HFF-Myc (cell line): ENCODE measurements around the gene SLC6A13.

Experiments used
- DNase-seq: peaks from one replicate; pipeline ENCODE4 v3.0.0-alpha.2; 2011; ENCODE audit warnings: low read depth; ENCODE audit errors: extremely low read depth
- H3K4me3 ChIP-seq: replicated peaks from 2 replicates; pipeline ENCODE4 v1.5.1; 2011; ENCODE audit warnings: low read depth, mild to moderate bottlenecking, control low read depth, low read length
- CTCF ChIP-seq: IDR thresholded peaks from 2 replicates; pipeline ENCODE4 v1.5.1; 2012; ENCODE audit warnings: mild to moderate bottlenecking, low read depth, low read length, control low read depth; ENCODE audit errors: missing control alignments

Gene SLC6A13

GRCh38 chr12:177980-178828 lies 84.4 kb downstream of the SLC6A13 start:
- no peak for TF ChIP-seq CTCF
- no peak for DNase-seq

GRCh38 chr12:177336-177979 lies 85.2 kb downstream of the SLC6A13 start:
- no peak for TF ChIP-seq CTCF
- no peak for DNase-seq
- H3K4me3 ChIP-seq: no peak overlapping the region

More at GRCh38 chr12:177980-178828, 84.4 kb downstream of the SLC6A13 start:
- H3K4me3 ChIP-seq: no peak overlapping the region

GRCh38 chr12:176321-177181 lies 86.1 kb downstream of the SLC6A13 start:
- DNase-seq: no peak
- no peak overlapping the region for H3K4me3 ChIP-seq
- TF ChIP-seq CTCF: no peak

GRCh38 chr12:175759-176158 lies 86.9 kb downstream of the SLC6A13 start:
- TF ChIP-seq CTCF: no peak
- no peak for DNase-seq
- no peak overlapping the region for H3K4me3 ChIP-seq

GRCh38 chr12:175250-175649 lies 87.4 kb downstream of the SLC6A13 start:
- no peak overlapping the region for H3K4me3 ChIP-seq
- TF ChIP-seq CTCF: no peak
- no peak for DNase-seq

- no peak for DNase-seq
- no peak overlapping the region for H3K4me3 ChIP-seq
- no peak for TF ChIP-seq CTCF
Observed at GRCh38 chr12:174596-174995, 88.0 kb downstream of the SLC6A13 start.
